Suprapubic skin (tissue), 4 donors: Measurements from ENCODE around the gene C11orf21.

Source experiments
- EP300 ChIP-seq: sonication (generic); formaldehyde crosslinking; IDR thresholded peaks from one replicate; pipeline ENCODE4 v1.6.1; 2017; ENCODE audit warnings: antibody characterized with exemption
- POLR2A ChIP-seq, 2 donors: fragments of 450-650 bp; IDR thresholded peaks; one replicate each; pipeline ENCODE4 v1.6.1; 2017; ENCODE audit warnings: antibody characterized with exemption in 2 of 2, mild to moderate bottlenecking in 2 of 2, moderate library complexity in 2 of 2
- POLR2AphosphoS5 ChIP-seq, 3 donors: sonication (generic); formaldehyde crosslinking; IDR thresholded peaks; one replicate each; pipeline ENCODE4 v1.6.1; 2017; ENCODE audit warnings: antibody characterized with exemption in 3 of 3
- TF ChIP-seq, protein P1 (sequence below), 2 donors: fragments of 200-600 bp in 1 of 2; fragments of 450-650 bp in 1 of 2; sonication (generic) in 1 of 2; IDR thresholded peaks; one replicate each; pipeline ENCODE4 v1.5.1; 2016 to 2019; ENCODE audit warnings: antibody characterized with exemption in 2 of 2, mild to moderate bottlenecking in 1 of 2, moderate library complexity in 1 of 2

DNA sequence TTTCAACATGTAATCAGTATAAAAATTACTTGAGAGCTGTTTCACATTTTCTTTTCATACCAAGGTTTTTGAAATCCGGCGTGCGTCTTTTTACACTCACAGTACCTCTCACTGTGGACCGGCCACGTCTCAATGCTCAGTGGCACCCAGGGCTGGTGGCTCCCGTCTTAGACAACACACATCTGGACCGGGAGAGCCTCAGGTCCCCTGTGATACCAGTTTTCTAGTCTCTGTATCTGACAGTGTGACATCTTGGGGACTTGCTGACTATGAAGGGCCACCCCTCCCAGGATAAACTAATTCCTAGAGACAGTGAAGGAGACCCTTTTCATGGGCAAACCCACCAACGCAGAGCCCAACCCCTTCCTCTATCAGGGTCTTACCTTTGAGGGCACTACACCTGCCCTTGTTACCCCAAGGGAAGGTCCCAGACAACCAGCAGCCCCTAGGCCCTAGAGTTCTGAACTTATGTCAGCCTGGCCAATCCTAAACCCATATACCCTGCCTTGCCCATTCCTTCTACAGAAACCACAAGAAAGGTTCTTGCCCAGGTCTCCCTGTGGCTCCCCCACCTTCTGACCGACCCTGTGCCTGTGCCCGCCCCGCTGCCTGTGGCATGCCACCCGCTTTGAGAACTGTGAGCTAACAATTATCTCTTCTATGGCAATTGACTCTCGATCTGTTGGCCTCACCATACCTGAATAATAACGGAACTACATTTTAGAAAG lies 25.3 kb downstream of the C11orf21 start:
- no peak for TF ChIP-seq POLR2AphosphoS5 (IDR thresholded peaks at IDR 0.05)
- TF ChIP-seq, protein P1, sequence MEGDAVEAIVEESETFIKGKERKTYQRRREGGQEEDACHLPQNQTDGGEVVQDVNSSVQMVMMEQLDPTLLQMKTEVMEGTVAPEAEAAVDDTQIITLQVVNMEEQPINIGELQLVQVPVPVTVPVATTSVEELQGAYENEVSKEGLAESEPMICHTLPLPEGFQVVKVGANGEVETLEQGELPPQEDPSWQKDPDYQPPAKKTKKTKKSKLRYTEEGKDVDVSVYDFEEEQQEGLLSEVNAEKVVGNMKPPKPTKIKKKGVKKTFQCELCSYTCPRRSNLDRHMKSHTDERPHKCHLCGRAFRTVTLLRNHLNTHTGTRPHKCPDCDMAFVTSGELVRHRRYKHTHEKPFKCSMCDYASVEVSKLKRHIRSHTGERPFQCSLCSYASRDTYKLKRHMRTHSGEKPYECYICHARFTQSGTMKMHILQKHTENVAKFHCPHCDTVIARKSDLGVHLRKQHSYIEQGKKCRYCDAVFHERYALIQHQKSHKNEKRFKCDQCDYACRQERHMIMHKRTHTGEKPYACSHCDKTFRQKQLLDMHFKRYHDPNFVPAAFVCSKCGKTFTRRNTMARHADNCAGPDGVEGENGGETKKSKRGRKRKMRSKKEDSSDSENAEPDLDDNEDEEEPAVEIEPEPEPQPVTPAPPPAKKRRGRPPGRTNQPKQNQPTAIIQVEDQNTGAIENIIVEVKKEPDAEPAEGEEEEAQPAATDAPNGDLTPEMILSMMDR (IDR thresholded peaks at IDR 0.05) = no peak
- TF ChIP-seq POLR2A (IDR thresholded peaks at IDR 0.05) = no peak
- TF ChIP-seq EP300 = no peak
